Stimulated activated CD4-positive, alpha-beta T cell treated with anti-CD3 and anti-CD28 coated beads, Interleukin-2, amount 100 ng/mL, for 48 hours (primary cell): ENCODE results near the gene TAF3.

ENCODE experiments used
- DNase-seq, 2 donors: peaks; one replicate each; pipeline ENCODE4 v3.0.0-alpha.2; 2020

Gene TAF3

DNA sequence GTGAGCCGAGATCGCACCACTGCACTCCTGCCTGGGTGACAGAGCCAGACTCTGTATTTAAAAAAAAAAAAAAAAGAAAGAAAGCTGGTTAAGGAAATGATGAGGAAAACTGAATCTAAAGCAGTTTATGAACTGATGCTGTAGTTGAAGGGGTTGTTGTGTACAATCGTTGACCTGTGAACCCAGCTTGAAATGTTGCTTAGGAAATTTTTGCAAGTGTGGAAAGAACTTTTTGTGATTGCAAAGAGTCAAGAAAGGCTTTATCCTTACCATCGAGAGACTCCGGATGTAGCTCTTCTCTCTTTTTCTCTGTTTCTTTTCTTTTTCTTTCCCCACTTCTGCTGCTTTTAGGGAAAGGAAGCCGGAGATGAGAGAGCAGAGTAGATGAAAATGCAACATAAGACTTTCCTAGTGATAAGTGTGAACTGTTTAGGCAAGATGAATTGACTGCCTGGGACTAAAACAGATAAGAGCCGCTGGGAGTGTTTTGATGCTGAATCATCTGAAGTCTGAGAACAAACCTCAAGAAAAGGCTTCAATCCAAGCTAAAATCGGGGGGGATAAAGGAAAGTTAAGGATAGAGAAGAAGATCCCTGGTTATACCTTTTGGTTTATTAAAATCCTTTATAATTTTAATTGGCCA lies 69.0 kb downstream of the TAF3 start:
- DNase-seq: no peak

DNA sequence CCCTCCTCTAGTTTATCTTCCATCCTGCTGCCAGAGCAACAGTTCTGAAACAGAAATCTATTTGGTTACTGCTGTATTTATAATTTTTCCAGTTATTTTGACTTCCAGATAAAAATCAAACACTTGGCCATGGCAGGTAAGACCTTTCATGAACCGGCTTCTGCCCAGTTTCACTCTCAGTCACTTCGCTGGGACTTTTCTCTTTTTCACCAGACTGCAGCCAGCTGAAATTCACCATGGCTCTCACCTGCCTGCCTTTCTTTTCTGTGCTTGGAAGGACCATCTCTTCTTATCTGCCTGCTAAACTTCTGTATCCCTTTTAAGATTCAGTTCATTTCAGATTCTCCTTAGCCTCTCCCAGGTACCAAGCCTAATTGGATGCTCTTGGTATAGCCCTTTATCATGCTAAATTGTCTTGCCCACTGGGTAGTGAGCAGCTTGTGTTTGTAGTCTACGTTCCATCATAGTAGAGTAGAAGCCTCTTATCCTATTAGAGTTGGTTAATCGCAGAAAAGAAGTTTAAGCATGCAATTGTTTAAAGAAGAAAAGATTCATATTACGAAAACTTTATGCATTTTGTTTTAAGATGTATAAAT lies 71.7 kb downstream of the TAF3 start:
- no peak for DNase-seq

DNA sequence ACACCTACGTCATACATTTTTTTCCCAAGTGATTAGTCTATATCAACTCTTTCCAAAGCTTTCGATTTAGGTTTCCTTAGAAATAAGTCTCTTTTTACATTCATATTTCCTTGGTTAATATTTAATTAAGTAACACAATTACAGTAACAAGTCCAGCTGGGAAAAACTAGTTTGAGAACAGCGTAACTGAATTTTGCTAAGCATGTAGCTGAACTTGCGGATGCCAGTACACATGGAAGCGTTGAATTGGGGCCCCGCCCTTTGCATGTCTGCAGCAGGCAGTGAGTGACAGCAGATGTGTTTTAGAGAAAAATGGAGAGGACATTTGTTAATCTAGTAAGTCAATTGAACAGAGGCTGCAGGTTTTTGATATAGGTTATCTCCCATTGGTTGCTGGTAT lies 72.5 kb downstream of the TAF3 start:
- DNase-seq: no peak

DNA sequence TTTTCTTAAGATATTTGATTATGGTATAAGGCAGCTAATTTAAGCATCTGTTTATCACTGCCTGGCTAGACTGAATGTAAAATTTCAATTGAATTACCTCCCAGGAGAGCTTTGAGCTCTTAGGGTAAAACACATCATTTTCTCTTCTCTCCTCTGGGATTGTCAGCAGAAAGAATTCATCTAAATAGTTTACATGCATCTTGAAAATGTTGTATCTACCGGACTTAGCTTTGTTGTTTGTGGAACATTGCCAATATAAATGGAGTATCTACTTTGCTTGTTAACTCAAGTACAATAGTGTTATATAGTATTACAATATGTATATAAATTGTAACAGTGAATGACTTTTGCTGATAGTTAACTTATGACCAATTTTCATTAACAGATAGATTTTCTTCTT lies 73.3 kb downstream of the TAF3 start:
- no peak for DNase-seq

DNA sequence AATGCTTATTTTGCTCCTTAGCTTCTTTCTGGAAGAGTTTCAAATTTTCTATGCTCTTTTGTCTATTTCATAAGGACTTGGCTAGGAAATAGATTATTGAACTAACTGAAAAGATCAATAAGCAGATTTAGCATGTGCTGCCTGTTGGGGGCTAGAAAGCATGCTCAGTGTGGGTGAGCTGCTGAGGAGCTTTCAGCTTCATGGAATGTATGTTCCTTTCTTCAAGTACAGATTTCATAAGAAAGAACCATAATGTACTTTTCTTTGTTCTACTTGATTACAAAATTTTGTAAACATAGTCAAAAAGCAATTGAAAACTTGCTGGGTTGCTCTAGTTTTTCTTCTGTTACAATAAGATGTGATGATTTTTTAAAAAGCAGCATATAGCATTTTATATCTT lies 73.8 kb downstream of the TAF3 start:
- DNase-seq: no peak

DNA sequence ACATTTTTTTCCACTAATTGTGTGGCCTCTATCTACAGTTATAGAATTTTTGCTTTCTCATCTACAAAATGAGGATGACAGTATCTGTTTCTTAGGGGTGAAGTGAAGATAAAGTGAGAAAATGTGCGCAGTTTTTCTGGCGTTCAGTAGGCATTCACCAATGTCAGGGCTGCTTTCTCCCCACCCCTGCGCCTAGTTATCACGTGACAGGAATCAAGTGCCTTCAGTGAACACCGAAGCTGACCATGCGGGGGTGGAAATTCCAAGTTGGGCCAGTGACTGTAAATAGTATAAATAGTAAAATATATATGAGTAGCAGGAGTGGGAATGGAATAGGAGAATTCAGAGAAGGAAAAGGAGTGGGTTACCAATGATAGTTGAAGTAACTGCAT lies 77.4 kb downstream of the TAF3 start:
- DNase-seq: no peak

DNA sequence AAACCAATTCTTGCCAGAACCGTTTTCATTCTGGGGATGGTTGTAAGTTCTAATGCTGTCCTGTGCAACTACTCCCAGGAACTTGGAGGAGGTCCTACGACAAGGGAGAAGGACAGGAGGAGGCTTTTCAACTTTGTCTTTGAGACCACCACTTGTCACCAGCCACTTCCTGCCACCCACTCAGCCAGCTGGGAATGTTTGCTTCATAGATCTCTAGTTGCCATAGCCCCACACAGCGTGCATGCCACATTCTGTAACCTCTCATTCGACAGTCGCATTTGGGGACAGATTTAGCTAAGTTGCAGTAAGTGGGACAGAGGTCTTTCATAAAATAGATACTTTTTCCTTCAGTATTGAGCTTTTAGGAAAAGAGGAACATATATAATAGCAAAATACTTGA lies 78.0 kb downstream of the TAF3 start:
- no peak for DNase-seq

DNA sequence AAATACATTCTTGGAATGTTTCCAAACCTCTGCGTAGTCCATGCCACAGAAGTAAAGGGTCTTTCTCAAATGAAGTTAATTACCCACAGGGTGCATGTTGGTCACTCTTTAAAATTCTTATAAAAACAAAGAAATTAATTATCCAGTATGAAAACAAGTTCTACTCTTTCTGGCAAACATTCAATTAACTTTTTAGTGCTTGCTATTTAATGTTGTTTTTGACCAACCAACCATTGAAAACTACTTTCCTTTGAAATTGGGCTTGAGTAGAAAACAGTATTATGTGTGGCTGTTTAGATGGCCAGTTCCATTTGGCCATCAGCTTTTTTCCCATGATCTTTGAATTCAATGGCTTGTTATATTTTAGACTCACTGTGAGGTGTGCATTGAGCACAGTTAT lies 83.0 kb downstream of the TAF3 start:
- no peak for DNase-seq

DNA sequence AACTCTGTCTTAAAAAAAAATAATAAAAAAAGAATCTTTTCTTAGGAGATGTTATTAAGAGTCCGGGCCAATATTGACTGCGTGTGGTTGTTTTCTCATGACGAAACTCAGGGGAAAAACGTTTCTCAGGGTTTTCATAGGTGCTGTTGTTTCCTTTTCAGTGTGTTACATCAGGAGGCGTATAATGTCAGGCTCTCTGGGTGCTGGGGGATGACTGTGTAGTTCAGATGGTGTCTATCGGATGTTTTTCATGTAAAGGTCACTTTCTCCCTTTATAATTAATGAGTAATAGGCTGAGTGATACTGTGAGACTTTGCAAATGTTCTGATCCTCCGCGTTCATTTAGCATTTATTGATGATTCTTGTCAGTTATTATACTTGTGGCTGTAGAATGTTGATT lies 84.1 kb downstream of the TAF3 start:
- no peak for DNase-seq

DNA sequence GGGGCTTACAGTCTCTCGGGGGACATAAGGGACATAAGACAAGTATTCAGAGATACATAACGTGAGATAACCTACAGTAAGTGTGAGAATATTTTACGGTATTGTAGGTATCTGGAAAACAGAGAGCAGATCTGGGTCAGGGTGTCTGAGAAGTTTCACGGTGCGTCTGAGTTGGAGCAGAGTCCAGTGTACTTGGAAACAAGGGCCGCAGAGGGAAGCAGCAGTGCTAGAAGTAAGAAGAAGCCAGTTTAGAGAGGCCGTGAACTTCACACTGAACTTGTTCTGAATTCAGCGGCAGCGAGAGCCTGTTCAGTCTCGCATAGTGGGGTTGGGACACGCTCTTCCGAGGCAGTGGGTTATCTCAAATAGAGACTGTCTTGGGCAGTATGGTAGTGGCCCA lies 85.5 kb downstream of the TAF3 start:
- no peak for DNase-seq

DNA sequence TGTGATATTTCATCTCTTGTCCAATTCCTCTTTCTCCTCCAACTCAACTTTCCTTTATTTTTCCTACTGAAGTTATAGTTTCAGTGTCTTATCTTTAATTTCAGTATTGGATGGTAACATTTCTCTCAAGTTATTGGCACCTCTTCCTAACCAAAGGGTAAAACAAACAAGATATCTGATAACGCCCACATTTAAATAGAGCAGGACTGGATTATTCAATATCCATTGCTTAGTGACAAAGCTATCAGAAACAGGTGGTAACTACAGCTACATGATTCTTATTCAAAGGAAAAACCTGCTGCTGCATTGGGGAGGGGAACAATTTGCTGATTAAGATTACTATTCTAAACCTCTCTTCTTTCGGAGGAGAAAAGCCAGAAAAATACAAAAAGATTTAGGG lies 87.8 kb downstream of the TAF3 start:
- no peak for DNase-seq

DNA sequence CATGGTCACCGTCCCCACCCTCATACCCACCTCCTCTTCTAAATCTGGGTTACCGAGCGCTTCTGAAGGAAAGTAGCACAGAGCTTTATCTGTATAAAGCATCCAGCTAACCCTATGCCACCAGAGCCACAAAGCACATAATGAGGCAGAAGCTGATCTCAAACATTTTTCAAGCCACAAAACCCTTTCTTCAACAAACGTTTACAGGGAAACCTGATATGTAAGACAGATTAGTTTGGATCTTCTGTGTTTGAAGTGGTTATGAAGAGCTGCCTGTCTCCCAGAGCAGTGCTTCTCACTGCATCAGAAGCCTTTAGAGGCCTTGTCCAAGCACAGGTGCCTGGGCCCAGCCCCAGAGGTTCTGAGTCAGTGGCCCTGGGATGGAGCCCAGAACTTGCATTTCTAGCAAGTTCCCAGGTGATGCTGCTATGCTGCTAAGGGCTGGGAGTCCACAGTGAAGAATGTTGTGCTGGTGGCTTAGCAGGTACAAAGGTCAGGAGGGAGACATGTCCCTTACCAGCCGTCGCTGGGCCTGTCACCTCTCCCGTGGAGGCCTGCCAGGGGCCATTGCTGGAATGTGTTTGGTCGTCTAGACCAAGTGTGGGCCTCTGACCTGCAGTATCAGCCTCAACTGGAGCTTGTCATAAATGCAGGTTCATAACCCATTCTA lies 90.4 kb downstream of the TAF3 start:
- no peak for DNase-seq

DNA sequence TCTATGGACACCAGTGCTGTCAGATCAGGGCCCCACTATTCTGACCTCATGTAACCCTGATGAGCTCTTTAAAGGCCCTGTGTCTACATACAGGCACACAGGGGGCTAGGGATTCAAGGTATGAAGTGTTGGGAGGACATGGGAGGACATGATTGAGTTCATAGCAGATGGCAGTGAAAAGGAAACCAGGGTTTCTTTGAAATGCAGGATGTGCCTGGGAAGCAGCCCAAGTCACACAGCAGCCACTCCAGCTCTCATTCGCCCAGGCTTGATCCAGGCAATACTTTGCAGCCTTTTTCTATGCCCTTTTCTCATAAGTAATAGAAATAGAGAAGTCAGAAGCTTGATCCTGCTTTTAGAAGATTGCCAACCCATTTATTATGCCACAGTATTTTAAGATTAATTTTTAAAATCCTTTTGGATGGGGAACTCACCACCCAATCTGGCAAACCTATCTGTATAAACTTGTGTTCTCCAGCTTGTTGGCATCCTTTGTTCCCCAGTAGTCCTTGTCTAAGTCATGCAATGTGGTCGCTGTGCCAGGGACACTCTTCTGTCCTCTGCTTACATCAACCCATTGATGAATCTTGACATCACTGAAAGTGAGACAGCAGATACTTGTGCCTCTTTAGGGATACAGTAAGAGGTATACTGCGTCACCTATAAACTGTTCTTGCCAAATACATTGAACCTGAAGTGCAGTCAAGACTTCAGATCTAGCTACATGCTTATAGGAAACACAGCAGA lies 95.0 kb downstream of the TAF3 start:
- no peak for DNase-seq

DNA sequence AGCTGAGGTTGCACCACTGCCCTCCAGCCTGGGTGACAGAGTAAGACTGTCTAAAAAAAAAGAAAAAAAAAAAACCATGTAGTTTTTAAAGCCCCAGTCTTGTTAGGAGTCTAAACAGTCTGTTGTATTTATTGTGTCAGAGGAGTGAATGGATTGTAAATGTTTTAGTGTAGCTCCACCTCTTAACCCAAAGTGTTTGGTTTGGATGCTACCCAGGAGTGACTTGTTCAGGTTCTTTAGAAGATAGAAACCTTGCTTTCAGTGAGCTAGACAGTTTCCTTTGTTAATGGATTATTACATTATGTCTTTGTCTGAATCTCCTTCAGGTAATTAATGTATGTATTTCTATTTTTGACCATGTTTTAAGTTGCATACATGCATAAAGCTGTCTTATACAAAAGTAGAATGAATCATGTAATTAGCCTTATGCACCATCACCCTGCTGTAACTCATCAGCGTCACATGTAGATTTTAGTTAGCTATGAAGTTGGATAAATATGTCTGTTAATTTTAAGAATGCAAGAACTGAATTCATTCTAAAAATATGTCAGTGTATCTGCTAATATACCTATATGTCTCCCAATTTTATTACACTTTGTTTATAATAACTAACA lies 97.7 kb downstream of the TAF3 start:
- DNase-seq: no peak

DNA sequence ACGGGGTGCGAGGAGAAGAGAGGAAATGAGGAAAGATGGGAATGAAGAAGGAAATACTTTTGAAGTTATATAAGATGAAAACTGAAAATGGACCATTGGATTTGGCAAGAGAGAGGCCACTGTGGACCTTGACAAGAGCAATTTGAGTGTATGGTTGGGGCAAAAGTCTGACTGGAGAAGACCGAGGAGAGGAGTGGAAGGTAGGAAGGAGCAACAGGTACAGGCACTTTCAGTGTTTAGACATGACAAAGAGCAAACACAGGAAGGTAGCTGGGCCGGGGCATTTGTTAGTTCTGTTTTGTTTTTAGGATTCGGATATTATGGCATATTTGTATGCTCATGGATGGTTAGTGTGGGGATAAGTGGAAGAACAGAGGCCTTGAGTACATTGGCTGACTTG lies 99.4 kb downstream of the TAF3 start:
- no peak for DNase-seq

DNA sequence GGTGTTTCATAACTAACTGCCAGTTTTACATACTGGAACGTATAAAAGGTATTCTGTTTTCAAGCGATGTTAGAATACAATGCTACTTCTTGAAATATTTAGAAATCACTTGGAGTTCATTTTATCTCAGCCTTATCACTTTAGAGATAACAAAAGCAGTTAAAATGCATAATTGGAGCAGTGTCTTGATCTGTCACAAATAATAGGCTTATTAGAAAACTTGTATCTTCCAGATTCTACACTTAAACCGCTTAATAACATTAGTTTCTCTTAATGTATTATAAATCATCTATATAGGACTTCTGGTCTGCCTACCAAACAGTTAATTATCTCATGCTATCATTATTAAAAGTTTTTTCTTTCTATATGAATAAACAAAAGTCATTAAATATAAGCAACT lies 104.4 kb downstream of the TAF3 start:
- DNase-seq: no peak

DNA sequence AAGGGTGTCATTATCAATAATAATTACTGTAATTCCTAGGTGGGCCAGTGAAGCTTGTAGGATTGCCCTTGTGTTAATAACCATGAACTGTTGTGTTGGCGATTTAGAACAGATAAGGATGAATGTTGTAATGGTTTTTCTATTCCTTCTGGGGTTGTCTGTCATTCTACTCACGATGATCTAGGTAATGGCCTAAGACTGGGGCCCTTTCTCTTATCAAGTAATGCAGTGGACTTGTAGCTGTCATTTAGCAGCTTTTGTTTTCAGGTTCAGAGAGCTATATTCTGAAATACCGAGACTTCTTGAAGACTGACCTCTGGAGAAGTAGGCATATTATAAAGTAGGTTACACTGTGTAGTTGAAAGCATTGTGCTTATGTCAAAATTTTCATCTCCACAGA lies 110.2 kb downstream of the TAF3 start:
- DNase-seq: no peak

DNA sequence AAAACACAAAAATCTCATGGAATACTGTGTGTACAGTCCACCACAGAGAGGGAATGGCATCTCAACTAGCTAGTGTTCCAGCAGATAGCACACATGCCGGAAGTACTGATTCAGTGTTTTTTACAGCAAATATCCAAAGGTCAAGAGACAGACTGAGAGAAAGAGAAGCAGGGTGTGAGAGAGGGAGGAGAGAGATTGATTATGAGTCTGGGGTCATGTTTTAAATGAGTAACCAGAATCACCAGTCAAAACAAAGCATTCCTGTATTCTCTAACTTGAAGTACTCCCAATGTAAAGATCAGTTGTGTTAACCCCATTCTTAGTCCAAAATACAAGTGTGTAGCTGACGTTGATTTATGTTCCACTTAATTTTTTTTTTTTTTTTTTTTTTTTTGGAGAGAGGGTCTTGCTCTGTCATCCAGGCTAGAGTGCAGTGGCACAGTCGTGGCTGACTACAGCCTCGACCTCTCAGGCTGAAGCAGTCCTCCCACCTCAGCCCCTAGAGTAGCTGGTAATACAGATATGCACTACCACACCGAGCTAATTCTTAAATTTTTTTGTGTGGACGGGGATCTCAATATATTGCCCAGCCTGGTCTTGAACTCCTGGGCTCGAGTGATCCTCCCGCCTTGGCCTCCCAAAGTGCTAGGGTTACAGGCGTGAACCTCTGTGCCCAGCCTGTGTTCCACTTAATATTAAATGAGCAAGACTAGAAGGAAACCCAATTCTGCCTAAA lies 114.2 kb downstream of the TAF3 start:
- DNase-seq: no peak

DNA sequence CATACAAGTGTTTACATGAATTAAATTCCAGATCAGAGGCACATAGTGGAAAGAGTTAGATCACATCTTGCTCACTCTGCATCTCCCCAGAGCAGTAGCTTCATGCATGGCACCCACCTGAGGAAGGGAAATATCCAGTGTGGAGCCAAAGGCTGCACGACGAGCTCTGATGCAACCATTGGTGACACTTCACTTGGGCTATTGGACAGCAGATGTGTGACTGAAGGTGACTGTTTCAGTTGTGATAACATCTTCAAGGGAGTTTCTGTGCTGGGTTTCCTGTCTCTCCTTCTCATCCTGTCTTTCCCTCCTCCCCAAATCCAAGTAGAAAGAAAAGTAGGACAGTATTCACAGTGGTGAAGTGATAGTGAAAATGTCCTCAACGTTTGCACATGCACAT lies 115.0 kb downstream of the TAF3 start:
- no peak for DNase-seq

DNA sequence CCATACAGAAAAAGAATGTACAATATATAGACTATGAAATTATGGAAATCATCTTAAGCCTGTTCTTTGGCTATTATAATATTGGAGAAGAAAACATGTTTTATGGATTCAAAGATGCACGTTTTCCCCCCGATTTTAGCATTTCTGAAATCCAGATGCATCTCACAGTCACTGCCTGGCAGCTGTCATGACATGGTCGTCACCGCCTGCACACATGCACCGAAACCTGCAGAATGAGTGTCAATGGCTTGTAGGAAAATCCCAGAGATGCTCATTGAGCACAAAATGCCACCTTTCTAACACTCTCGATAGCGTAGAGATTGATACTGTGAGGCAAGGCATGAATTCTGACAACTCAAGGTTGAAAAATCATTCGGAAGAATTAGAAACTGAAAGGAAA lies 115.5 kb downstream of the TAF3 start:
- DNase-seq: no peak

DNA sequence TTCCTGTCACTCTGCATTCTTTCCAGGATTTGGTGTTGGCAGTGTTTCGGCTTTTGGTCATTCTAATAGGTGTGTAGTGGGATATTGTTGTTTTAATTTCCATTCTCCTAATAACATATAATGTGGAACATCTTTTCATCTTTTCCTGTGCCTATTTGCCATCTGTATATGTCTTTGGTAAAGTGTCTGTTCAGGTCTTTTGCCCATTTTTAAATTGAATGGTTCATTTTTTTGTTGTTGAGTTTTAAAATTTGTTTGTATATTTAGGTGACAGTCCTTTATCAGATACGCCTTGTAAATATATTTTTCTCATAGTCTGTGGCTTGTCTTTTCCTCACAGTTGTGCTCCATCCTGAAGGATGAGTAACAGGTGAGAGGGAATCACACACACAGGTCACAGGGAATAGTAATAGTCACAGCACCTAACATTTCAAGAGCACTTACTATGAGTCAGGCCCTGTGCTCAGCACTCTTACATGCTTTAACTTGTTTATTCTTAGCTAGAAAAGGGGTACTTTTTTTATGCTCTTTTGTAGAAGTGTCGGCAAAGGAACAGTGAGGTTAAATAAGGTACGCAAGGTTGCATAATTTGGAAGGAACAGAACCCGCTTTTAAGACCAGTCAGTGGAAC lies 119.1 kb downstream of the TAF3 start:
- no peak for DNase-seq

DNA sequence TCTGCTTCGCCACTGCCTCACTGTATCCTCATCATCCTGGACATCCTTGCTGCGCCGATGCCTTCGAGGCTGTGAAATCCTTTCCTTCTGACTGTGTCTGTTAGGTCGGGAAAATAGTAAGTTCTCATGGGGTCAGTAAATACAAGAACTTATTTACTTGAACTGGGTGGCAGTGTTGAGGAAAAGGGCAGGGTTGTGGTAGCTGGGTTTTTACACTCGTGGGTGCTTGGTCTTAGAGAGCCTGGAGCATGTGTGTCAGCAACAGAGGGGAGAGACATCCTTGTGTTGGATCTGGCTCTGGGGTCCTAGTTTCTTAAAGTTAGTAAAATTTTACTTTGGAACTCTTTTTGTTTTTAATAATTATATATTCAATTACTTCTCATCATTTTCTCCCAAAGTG lies 123.3 kb downstream of the TAF3 start:
- no peak for DNase-seq
